Activated CD8-positive, alpha-beta T cell treated with anti-CD3 and anti-CD28 coated beads for 36 hours (primary cell): Measurements from ENCODE around the gene UBE2G1. TPM values are rescaled to one million over a fixed set of nuclear protein-coding genes. Genes with fewer than 3 reads are reported as not detected.
A peak's percentile ranks its signal among the peaks of the same experiment; 100 is the strongest.

Experiments
- ATAC-seq: fragments of 200-7000 bp; cut with Tn5 transposase; one replicate; pipeline ENCODE4 v1.10.0; 2021; ENCODE audit warnings: mild to moderate bottlenecking, moderate library complexity
- CTCF ChIA-PET: fragments of 350-600 bp; sonication (Branson Sonifier 250); formaldehyde crosslinking; loops from one replicate; lab custom pipeline; 2021; ENCODE audit warnings: antibody characterized with exemption; lab: Charles Lee
- POLR2A ChIA-PET: fragments of 350-600 bp; sonication (Branson Sonifier 250); formaldehyde crosslinking; loops from one replicate; lab custom pipeline; 2021; ENCODE audit warnings: antibody characterized with exemption; lab: Charles Lee
- DNase-seq: peaks from one replicate; pipeline ENCODE4 v3.0.0-alpha.2; 2020
- H3K27ac Mint-ChIP-seq: one replicate; pipeline ENCODE4 v1.8.0; 2021; ENCODE audit warnings: mild to moderate bottlenecking, mixed read lengths
- H3K27me3 Mint-ChIP-seq: one replicate; pipeline ENCODE4 v1.8.0; 2021; ENCODE audit warnings: mixed read lengths
- H3K36me3 Mint-ChIP-seq: one replicate; pipeline ENCODE4 v1.8.0; 2021; ENCODE audit warnings: low read depth, mixed read lengths
- H3K4me1 Mint-ChIP-seq: one replicate; pipeline ENCODE4 v1.8.0; 2021; ENCODE audit warnings: low read depth, mixed read lengths
- H3K4me3 Mint-ChIP-seq: one replicate; pipeline ENCODE4 v1.8.0; 2021; ENCODE audit warnings: mild to moderate bottlenecking, moderate library complexity, mixed read lengths
- H3K9me3 Mint-ChIP-seq: one replicate; pipeline ENCODE4 v1.8.0; 2021; ENCODE audit warnings: mixed read lengths
- intact Hi-C: fragments of 100-400 bp; cut with micrococcal nuclease; formaldehyde crosslinking; loops from one replicate; pipeline ENCODE4 v1.10.0; 2022
- total RNA-seq, 2 experiments: library from RNA; stranded (reverse); gene quantifications; one replicate each; pipeline ENCODE4 v1.2.3, GENCODE V29; 2021
- TF ChIP-seq, protein P1 (sequence below): fragments of 200-600 bp; IDR thresholded peaks from one replicate; pipeline ENCODE4 v1.8.0; 2022; ENCODE audit warnings: antibody characterized with exemption, mild to moderate bottlenecking

UBE2G1 gene, protein sequence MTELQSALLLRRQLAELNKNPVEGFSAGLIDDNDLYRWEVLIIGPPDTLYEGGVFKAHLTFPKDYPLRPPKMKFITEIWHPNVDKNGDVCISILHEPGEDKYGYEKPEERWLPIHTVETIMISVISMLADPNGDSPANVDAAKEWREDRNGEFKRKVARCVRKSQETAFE
- total RNA-seq, result 10 to 100 TPM; 40.2 to 44.0 TPM

DNA sequence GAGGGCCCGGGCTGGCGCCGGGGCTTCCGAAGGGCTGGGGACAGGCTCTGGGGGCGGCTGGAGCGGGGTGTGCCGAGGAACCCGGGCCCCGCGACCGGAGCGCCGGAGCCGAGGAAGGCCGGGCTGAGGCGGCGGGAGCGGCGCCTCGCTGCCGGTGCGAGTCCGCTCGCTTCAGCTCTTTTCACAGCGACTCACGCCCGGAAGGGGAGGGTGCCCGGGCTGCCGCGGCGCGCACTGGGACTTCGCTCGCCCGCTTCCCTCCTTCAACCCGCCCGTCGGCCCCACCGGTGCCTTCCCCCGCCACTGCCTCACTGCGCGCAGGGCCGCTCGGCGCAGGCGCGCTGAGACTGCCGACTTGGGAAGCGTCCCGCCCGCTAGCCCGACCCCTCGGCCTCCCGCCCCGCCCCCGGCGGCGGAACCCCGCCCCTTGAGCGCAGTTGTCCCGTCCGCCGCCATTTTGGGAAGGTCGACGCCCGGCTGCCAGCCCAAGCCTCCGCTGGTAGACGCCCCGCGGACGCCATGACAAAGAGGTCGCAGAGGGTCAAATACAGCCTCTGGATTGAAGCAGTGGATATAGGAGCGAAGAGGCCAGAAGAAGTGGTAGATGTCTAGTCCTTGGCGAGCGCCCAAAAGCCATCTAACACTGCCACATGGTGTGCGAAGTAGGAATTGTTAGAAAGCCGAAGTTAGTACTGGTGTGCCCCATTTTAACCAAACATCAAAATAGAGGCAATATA lies at the start of gene UBE2G1:
UBE2G1 (minus strand) TSS at position 349 of the 737 bp plus-strand sequence. CDS start 359 bp downstream, outside the sequence.
- intact Hi-C loops, result no loop called here
- Mint-ChIP-seq H3K27me3 (no peaks in the 10 kb centered on the region), H3K9me3 (no peaks in the 10 kb centered on the region), H3K36me3 (peaks cover 14% of the 10 kb centered on the region), H3K4me1 (peaks cover 27% of the 10 kb centered on the region), H3K27ac (peak within 1 kb of the TSS; percentile 95), H3K4me3 (peak within 1 kb of the TSS; percentile 73)
- ChIA-PET POLR2A (interaction anchor here (0.7 to 1.6 kb wide), 7 partner anchors 9 to 671 kb away, joined by 3 to 9 read pairs (median 4); partner anchors contain the start of genes ANKFY1, CYB5D2 and P2RX5), CTCF (interaction anchor here (1.6 kb wide), 1 partner anchor 151 kb away, joined by 6 read pairs; no protein-coding TSS in a partner anchor)
- ATAC-seq (peak; percentile 88), DNase-seq (peak; percentile 98)
- TF ChIP-seq, protein P1, sequence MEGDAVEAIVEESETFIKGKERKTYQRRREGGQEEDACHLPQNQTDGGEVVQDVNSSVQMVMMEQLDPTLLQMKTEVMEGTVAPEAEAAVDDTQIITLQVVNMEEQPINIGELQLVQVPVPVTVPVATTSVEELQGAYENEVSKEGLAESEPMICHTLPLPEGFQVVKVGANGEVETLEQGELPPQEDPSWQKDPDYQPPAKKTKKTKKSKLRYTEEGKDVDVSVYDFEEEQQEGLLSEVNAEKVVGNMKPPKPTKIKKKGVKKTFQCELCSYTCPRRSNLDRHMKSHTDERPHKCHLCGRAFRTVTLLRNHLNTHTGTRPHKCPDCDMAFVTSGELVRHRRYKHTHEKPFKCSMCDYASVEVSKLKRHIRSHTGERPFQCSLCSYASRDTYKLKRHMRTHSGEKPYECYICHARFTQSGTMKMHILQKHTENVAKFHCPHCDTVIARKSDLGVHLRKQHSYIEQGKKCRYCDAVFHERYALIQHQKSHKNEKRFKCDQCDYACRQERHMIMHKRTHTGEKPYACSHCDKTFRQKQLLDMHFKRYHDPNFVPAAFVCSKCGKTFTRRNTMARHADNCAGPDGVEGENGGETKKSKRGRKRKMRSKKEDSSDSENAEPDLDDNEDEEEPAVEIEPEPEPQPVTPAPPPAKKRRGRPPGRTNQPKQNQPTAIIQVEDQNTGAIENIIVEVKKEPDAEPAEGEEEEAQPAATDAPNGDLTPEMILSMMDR, result peak; percentile 28

DNA sequence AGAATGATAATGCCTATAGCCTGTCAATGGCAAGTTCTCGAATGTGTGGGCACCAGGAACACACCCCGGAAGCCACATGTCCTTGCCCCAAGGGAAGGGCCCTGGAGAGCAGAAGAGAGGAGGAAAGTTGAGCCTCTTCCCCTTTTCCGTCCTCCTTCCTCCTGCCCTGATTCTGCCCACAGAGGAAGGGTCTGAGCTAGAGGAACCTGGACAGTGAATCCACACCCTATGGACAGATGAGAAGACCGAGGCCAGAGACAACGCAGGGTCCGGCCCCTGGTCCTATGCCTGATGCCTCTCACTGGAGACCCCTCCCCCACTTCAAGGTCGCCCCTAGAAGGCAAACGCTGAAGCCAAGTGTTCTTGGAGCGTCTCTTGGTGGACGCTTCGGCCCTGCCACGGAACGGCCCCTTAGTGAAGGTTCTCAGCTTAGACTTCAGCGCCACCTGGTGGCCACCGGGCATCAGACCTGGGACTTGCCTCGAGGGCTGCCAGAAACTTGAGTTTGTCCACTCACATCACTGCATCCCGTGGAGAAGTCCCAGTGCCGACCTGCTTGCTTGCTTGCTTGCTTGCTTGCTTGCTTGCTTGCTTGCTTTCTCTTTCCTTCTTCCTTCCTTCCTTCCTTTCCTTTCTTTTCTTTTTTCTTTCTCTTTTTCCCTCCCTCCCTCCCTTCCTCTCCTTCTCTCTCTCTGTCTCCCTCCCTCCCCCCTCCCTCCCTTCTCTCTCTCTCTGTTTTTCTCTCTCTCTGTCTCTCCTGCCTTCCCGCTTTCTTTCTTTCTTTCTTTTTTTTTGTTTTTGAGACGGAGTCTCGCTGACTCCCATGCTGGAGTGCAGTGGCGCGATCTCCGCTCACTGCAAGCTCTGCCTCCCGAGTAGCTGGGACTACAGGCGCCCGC lies 46.7 kb upstream of the UBE2G1 start:
- CTCF ChIA-PET, result interaction anchor here (0.6 to 11.3 kb wide), 17 partner anchors 8 to 286 kb away, joined by 3 to 122 read pairs (median 4); no protein-coding TSS in a partner anchor
- Mint-ChIP-seq H3K27ac (peak overlapping the region; percentile 59), H3K4me3 (peak overlapping the region; percentile 12)

DNA sequence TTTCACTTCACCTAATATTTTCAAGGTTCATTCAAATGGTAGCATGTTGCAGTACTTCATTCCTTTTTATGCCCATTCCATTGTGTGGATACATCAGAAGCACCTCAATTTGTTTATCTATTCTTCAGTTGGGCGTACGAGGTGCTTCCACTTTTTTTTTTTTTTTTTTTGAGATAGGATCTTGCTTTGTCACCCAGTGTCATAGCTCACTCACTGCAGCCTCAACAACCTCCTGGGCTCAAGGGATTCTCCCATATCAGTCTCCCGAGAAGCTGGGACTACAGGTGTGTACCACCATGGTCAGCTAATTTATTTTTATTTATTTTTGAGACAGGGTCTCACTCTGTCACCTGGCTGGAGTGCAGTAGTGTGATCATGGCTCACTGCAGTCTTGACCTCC lies 44.7 kb upstream of the UBE2G1 start:
- ChIA-PET CTCF (interaction anchor here (1.0 to 11.3 kb wide), 3 partner anchors 10 to 211 kb away, joined by 3 to 122 read pairs (median 4); no protein-coding TSS in a partner anchor), POLR2A (no interaction called here)
- TF ChIP-seq, protein P1, result no peak
- H3K27me3 Mint-ChIP-seq, result no peaks in the 10 kb centered on the region
- DNase-seq (no peak), ATAC-seq (no peak)
- H3K9me3 Mint-ChIP-seq, result no peaks in the 10 kb centered on the region
- H3K36me3 Mint-ChIP-seq, result no peaks in the 10 kb centered on the region
- peaks cover 5% of the 10 kb centered on the region for H3K4me1 Mint-ChIP-seq
- no peak overlapping the region for H3K4me3 Mint-ChIP-seq
- no peak overlapping the region for H3K27ac Mint-ChIP-seq
- intact Hi-C loops, result loop anchor here (5.0 kb wide), 1 partner anchor 214 kb away; no protein-coding TSS in a partner anchor

More for the DNA sequence above, 46.7 kb upstream of the UBE2G1 start:
- Mint-ChIP-seq H3K27me3 (no peaks in the 10 kb centered on the region), H3K36me3 (no peaks in the 10 kb centered on the region), H3K9me3 (no peaks in the 10 kb centered on the region), H3K4me1 (peaks cover 5% of the 10 kb centered on the region)
- POLR2A ChIA-PET, result no interaction called here
- ATAC-seq (peak; percentile 99), DNase-seq (peak; percentile 95)
- intact Hi-C loops, result loop anchor here (1.0 to 5.0 kb wide), 2 partner anchors 198 to 216 kb away; no protein-coding TSS in a partner anchor
- TF ChIP-seq, protein P1, result peak; percentile 67

DNA sequence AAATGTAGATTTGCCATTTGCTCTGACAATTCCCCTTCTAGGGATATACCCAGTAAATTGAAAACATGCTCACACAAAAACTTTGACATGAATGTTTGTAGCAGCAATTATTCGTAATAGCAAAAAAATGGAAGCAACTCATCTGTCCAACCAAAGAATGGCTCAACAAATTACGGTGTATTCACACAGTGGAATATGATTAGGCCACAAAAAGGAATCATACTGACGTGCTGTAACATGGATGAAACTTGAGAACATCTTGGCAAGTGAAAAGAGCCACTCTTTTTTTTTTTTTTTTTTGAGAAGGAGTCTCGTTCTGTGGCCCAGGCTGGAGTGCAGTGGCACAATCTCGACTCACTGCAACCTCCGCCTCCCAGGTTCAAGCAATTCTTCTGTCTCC lies 43.2 kb upstream of the UBE2G1 start:
- no peaks in the 10 kb centered on the region for H3K27me3 Mint-ChIP-seq
- POLR2A ChIA-PET, result no interaction called here
- H3K4me1 Mint-ChIP-seq, result peaks cover 5% of the 10 kb centered on the region
- CTCF ChIA-PET, result no interaction called here
- H3K4me3 Mint-ChIP-seq, result no peak overlapping the region
- intact Hi-C loops, result loop anchor here (5.0 kb wide), 1 partner anchor 212 kb away; no protein-coding TSS in a partner anchor
- TF ChIP-seq, protein P1, result no peak
- H3K36me3 Mint-ChIP-seq, result no peaks in the 10 kb centered on the region
- H3K27ac Mint-ChIP-seq, result no peak overlapping the region
- no peaks in the 10 kb centered on the region for H3K9me3 Mint-ChIP-seq
- ATAC-seq, result no peak
- DNase-seq, result no peak
